Activated CD4-positive, alpha-beta T cell treated with anti-CD3 and anti-CD28 coated beads, Interleukin-2, amount 50 U/mL, for 1 hour (primary cell): Measurements from ENCODE around the gene APOF.
"Not testable (repeated sequence)": the region's sequence is repeated elsewhere in the genome, so short reads cannot be mapped to it uniquely, and the experiment has no call there.

ENCODE experiments used
- DNase-seq: peaks from one replicate; pipeline ENCODE4 v3.0.0-alpha.2; 2020

Gene APOF

DNA sequence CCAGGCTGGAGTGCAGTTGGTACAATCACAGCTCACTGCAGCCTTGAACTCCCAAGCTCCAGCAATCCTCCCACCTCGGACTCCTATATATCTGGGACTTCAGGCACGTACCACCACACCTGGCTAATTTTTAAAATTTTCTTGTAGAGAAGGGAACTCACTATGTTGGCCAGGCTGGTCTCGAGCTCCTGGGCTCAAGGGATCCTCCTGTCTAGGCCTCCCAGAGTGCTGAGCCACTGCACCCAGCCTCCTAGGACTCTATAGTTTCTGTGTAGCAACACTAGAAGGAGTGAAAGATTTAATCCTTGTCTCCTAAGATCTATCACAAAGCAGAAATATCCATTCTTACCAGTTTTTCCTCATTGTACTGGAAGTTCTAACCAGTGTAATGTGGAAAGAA lies 4.3 kb upstream of the APOF start:
- no peak for DNase-seq

DNA sequence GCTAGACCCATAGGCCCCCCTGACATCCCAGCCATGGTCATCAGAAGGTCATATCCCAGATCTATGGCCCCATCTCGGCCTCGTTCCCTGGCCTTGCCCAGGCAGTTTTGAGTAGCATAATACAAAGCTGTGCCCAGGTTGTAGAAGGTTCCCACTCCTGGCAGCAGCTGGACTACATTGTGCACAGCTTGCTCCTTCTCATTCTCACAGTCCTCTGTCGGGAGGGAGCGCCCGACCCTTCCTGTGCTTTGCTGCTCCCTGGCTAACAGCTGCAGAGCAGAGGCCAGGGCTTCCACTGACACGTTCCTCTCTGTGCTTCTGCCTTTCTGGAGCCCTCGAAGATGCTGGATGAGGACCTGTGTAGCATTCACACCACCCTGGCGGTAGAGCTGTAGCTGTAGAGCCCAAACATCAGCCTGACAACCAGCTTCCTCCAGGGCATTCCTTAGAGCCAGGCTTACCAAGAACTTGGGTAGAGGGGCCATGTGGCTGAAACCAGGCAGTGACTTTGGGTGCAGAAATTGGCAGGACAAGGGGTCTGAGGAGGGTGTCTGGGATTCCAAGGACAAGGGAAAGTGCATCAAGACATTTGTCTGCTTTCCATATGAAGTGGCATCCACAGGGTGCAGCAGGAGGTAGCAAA lies 1.0 kb downstream of the APOF start:
- DNase-seq = no peak

DNA sequence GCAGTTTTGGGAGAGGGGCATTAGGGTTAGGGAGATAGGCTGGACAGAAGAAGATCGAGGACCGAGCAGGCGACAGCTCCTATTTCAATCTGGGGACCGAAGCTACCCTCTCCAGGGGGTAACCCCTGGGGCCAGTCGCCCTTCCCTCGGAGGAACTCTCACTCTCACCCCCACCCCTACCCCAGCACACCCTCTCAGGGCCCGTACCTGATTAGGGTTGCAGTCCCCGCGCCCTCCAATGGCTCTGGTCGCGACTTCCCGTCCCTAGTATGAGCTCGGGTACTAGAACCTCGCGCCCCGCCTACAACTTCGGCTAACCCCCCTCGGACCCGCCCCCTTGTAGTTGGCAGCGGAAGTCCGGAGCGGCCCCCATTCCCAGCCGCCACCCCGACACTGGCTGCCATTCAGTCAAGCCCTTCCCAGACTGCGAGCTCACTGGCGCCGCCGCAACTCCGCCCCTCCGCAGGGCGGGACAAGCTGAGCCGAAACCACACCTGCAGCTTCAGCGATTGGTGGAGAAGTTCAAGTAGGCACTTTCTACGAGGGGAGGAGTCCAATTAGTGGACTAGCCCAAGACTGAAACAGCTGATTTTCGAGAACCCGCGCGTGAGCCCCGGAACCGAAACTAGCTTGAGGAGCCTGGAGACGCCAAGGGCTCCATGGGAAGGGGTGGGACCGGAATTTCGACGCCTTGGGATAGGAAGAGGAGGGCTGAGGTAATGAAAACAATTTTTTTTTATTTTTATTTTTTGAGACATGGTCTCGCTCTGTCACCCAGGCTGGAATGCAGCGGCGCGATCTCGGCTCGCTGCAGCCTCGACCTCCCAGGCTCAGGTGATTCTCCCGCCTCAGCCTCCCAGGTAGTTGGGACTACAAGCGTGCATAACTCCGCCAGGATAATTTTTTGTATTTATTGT lies 2.5 kb downstream of the APOF start, which contains the start of gene STAT2:
TSS of gene STAT2 (minus strand) at position 257 of the 917 bp plus-strand sequence. CDS start 3,536 bp downstream, outside the sequence.
- DNase-seq = peak; percentile 99

DNA sequence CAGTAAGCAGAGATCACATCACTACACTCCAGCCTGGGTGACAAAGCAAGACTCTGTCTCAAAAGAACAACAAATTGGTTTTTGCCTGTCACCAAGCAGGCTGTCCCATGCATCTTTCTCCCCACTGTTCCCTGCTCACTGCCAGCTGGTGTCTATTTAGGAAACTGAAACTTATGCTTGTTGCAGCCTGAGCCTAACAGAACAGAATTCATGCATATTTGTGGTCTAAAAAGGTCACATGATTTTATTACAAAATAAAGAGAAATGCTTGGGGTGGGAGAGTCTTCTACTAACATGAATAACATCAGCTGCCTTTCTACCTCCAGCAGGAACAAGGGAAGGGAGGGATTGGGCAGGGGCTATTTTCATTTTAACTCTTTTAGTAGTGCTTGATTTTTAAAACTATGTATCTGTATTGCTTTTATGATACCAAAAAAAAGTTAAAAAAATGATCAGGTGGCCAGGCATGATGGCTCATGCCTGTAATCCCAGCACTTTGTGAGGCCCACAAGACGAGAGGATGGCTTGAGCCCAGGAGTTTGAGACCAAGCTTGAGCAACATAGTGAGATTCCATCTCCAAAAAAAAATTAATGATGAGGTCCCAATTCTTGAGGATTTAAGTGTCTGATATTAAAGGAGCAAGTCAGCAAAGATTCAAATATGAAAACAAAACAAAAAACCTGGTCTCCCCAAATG lies 3.7 kb downstream of the APOF start:
- DNase-seq = no peak

DNA sequence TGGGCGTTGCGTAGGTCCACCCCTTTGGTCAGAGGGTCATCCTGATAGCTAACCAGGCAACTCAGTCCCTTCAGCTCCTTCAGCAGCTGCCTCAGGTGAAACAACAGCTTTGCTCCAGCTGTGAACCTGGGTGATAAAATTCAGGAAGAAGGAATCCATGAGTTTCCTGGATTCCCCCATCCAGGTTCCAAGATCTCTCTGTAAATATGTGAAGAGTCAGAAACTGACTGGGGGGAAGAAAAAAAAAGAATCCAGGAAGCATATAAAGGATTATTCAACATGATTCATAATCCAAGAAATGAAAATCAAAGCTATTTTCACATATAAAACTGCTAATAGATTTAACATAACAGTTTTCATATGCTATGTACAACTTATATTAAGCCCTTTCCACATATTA lies 11.3 kb downstream of the APOF start:
- no peak for DNase-seq

DNA sequence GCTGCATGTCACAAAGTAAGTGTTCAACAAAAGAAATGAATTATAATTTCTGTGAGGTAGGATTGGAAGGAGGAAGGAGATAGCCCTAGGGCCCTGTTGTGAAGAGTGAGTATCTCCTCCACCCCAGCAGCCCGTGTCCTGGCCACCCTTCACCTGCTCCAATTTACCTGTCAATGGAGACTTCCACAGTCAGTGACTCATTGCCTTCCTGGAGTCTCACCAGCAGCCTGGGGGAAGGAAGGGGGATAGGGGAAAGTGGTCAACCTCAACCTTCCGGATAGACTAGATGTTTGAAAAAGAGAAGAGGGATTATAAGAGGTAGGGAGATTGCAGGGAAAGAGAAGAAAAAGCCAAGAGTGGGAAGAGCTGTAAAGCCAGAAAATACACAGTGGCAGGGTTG lies 12.0 kb downstream of the APOF start:
- DNase-seq = no peak

DNA sequence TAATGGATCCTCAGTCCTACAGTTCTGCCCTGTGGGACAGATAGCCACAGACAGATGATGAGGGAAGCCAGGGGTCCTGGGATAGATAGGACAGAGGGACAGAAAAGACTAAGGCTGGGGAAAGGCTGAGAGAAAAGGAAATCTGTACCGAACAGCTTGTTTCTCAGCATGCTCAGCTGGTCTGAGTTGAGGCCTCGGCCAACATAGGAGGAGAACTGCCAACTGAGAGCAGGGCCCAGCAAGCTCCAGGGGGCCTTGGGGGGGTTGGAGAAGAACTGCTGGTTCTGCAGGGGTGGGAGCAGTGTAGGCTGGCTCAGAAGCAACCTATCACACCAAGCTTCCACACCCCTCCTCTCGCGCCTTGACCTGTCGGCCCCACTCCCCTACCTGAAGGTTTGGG lies 13.9 kb downstream of the APOF start:
- no peak for DNase-seq

DNA sequence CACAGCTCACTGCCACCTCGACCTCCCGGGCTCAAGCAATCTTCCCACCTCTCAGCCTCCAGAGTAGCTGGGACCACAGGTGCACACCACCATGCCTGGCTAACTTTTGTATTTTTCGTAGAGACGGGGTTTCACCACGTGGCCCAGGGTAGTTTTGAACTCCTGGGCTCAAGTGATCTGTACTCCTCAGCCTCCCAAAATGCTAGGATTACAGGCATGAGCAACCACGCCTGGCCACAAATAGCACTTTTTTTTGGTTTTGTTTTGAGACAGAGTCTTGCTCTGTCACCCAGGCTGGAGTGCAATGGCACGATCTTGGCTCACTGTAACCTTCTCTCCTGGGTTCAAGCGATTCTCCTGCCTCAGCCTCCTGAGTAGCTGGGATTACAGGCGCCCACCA lies 15.4 kb downstream of the APOF start:
- DNase-seq = not testable (repeated sequence)

DNA sequence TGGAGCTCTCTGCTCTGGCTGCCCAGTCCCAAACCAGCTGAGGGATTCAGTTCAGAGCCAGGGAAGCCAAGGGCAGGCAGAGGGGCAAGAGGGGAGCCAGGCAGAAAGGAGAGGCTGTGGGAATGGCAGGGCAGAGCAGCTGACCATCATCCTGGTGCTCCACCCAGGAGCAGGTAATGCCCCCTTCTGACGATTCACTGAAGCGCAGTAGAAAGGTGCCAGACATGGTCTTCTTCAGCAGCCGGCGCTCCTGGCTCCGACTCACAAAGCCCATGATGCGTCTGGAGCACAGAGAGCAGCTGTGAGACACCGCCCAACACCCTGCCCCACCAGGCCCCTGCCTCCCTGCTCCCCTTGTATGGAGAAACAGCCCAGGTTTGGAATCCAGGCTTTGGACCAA lies 16.0 kb downstream of the APOF start:
- DNase-seq = no peak

DNA sequence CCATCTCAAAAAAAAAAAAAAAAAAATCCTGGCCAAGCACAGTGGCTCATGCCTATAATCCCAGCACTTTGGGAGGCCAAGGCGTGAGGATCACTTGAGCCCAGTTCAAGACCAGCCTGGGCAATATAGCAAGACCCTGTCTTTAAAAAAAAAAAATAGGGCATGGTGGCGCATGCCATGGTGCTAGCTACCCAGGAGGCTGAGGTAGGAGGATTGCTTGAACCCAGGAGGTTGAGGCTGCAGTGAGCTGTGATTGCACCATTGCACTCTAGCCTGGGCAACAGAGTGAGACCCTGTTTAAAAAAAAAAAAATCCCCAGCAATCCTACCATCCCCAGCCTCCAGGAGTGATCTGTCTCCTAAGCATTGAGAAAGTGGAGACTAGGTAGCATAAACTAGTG lies 20.4 kb downstream of the APOF start:
- DNase-seq = not testable (repeated sequence)

DNA sequence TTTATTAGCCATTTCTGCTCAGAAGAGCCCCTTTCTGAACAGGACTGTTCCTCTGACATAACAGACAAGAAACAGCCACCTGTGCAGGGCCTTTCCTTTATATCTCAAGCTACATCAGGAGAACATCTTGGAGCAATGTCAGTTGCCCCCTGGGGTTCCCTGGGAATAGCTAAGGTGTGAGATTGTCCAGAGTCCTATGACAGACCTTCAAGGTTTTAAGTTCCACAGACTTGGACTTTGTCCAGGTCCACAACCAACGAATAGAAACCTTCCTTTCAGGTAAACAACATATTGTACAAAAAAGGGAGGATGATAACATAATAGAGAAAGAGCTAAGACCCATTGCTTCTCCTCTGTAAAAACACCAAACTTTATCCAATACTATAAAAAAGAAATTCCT lies 21.0 kb downstream of the APOF start:
- no peak for DNase-seq

DNA sequence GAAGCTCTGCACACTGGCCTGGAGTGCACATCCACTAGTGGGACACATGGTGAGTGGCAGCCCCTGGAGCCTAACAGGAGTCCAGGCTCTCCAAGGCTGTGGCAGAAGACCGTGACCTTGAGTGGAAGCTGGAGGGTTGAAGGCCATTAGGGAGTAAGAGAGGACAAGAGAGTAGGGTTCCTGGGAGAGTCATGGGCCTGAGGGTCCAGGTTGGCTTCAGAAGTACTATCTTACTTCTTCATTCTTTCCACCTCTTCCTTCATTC lies 23.6 kb downstream of the APOF start:
- no peak for DNase-seq

DNA sequence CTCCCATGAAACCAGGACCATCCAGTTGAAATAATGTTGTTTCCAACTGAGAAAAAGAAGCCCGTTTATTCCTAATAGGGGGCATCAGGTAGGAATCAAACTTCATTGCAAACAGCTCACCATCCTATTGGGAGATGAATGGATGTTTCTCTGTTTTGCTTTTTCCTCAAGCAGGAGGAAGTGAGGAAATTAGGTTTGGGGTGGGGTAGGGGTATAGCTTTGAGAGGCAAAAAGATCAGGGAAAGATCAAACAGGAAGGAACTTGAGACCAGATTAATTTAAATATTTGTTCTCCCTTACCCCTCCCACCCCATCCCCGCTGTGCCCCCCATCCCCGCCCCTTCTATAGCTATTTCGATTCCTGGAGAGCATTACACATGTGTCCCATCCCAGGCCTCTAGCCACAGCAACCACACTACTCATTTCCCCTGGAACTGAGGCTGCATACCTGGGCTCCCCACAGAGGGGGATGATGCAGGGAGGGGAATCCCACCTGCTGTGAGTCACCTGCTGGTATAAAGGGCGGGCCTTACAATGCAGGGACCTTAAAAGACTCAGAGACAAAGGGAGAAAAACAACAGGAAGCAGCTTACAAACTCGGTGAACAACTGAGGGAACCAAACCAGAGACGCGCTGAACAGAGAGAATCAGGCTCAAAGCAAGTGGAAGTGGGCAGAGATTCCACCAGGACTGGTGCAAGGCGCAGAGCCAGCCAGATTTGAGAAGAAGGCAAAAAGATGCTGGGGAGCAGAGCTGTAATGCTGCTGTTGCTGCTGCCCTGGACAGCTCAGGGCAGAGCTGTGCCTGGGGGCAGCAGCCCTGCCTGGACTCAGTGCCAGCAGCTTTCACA lies 24.1 kb downstream of the APOF start, which contains the start of gene IL23A:
TSS of gene IL23A (plus strand) at position 577 of the 850 bp plus-strand sequence. CDS start at position 738, 161 bp downstream.
- peak; percentile 78 for DNase-seq

DNA sequence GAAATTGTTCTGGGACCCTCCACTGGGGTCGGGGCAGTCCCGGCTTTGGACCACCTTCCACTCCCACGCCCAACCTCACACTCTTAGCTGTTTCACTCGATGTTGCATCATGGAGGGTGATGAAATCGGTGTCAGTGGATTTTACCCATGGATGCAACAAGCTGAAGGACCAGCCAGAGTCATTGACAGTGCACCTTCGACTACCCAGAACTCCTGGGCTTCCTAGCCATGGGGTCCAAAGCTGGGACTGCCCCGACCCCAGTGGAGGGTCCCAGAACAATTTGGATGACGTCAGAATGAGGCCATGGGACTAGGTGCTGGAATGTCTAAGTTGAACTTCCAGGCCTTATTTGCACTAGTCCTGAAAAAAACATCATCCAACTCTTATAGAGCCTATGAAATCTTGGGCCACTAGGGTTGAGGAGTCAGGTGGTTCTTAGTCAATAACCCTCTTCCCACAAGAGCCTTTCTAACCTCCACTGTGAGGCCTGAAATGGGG lies 24.9 kb downstream of the APOF start:
- no peak for DNase-seq

DNA sequence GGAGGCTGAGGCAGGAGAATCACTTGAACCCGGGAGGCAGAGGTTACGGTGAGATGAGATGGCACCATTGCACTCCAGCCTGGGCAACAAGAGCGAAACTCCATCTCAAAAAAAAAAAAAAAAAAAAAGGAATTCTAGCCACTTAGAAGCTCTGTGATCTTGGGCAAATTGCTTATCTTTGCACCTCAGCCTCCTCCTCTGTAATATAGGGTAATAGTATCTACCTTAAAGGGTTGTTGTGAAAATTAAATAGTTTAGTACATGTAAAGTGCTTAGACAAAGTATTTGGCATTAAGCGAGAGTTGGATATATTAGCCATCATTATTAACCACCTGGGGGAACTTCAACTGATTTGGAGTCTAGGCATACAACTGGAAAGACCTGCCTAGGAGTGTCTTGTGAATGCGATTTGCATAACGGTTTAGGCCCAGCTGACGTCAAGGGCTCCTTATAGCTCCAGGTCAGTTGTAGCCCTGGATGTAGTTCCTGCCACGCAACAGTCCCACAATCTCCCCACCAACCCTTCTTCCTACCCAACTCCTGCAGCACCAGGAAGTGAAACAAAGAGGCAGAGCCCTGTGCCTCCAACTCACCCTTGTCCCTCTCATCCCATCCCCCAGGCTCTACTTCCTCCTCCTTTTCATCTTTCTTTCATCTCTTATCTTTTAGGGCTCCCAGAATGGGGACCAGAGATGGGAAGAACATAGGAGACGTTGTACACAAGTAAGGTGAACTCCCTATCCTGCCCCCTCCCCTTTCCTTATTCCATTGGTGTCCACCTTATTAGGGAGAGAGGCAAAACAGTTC lies 26.1 kb downstream of the APOF start:
- DNase-seq = no peak

DNA sequence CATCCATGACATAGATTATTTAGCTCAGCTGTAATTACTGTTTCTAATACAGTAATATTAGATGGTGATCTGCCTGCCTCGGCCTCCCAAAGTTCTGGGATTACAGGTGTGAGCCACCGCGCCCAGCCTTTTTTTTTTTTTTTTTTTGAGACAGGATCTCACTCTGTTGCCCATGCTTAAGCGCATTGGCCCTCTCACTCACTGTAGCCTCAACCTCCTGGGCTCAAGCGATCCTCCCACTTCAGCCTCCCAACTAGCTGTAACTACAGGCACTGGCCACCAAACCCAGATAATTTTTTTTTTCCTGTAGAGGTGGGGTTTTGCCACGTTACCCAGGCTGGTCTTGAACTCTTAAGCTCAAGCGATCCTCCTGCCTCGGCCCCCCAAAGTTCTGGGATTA lies 27.1 kb downstream of the APOF start:
- not testable (repeated sequence) for DNase-seq

DNA sequence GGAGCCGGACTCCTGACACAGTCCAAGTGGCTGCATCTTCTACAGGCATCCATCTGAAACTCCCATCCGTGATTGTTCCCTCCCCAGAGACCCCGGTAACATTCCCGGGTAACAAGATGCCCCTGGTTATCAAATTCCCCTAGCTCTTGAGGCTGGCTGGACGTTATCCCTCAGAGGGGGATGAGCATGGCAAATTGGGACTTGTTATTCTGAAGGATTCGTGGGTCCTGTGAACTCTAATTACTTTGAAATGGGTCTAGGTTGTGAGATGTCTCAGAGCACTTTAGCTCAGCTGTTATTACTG lies 28.2 kb downstream of the APOF start:
- no peak for DNase-seq

DNA sequence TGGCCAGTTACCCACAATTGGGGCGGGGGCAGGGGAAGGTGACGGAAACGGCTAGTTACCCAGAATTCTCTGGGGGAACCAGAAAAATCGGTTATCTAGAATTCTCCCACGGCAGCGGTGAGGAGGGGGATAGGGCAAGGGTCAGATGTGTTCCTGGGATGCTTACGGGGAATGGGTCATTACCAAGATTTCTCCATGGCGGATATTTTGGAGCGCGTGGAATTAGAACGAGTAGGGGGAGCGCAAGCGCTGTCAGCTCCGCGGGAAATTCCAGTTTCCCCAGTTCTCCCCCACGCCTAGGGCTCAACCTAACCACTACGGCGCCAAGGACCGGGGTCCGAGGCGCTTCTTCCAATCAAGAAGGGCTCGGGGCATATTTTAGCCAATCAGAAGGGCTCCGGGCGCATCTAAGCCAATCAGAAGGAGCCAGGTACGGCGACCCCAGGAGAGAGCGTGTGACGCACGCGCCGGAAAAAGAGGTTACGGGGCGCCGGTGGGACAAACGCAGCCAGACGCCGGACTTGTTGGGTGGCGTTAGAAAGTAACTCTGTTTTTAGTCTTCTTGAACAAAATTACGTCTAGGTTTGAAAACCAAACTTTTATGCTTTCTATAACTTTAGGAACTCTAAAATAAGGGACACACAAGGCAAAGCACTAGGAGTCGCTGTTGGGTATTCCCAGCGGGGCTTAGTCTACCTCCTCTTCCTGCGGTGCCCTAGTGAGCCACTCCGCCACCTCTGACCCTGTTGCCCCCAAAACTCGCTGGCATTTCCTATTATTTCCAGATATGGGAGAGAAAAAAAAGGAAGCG lies 28.8 kb downstream of the APOF start, which contains the start of gene PAN2:
TSS of gene PAN2 (minus strand) at position 322 of the 811 bp plus-strand sequence. CDS start 906 bp downstream, outside the sequence.
- DNase-seq = peak; percentile 91

DNA sequence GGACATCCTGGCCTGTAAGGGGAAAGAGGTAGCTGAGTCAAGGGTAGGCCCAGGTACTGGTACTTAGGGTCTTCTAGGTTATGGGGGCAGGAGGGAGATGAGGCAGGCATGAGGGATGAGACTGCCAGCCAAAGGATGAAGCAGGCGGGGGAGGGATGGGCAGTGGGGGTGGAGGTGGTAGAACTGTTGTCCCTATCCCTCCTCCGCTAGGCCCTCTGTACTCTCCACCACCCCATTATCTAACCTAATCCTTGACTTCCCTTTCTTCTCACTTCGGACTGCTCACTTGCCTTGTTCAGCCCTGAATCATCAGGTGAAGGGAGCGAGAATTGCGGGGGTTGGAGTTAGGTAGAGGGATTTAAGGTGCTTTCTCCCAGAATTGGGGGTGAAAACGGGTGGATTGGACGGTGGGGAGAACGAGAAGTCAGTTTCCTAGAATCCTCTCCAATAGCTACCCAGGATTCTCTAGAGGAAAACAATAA lies 29.4 kb downstream of the APOF start:
- no peak for DNase-seq

DNA sequence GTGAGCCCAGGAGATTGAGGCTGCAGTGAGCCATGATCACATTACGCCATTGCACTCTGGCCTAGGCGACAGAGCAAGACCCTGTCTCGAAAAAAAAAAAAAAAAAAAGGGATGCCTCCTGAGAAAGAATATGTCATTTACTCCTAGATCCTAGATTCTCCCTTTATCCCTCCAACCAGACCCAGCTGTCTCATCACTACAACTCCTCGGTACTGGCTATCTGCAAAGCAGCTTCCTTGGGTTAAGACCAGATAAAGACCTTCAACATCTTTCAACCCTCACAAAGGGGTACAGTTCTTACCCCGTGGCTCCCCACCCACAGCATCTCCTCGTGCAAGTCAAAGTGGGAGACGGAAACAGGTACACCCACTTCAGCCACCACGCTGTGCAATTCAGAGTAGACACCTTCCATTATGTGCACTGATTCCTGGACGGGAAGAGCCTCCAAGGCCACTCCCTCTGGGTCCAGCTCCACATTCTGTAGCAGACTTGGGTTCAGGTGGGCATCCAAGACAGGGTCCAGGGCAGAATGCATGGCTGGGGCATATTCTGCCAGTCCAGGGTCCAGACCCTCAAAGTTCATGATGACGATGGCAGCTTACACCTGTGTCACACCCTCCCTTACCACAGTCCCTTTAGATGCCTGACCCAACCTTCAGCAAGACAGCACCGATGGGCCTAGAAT lies 30.0 kb downstream of the APOF start:
- no peak for DNase-seq
